ENCODE data around the gene CMTR1.

- TF ChIP-seq ZNF384 (IDR thresholded peaks at IDR 0.05): no peak
- TF ChIP-seq FOXA1 (IDR thresholded peaks at IDR 0.05): no peak
- no peak for TF ChIP-seq SP1 (IDR thresholded peaks at IDR 0.05)
- no peak for TF ChIP-seq LEF1 (IDR thresholded peaks at IDR 0.05; ENCODE audit: borderline replicate concordance)
Observed at GRCh38 chr6:37433657-37434271, 743 bp downstream of the CMTR1 start.

Data from HEK293T (cell line).